ENCODE data around the gene MBNL1.

The MBNL1 gene

DNA sequence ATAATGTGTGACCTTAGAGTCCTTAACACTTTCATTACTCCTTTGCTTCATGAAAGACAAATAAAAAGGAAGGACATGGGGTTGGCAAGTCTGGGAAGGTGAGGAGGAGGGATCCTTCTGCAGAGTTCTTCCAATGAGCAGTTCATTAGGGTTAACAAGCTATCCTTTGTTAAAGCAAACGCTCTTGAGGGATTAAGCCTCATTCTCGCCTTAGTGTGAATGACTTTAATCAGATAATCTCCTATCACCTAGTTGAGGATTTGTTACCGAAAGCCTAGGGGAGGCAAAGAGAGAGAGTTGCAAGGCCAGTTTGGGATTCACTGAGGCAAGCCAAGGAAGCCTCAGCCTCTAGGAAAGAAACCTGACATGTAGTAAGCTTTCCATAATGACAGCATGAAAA, 7.4 kb upstream of the MBNL1 start:
- no peak overlapping the region for H3K4me3 ChIP-seq (ENCODE audit: low read depth in 1 of 2, low read length in 2 of 2)
- H3K27ac ChIP-seq (ENCODE audit: low read depth, low read length), result no peak overlapping the region
- H3K4me1 ChIP-seq (ENCODE audit: control insufficient read depth in 1 of 2, insufficient read depth in 2 of 2, low read length in 2 of 2), result peaks cover 14 to 15% of the 10 kb centered on the region in 2 donors
- H3K9me3 ChIP-seq (ENCODE audit: control insufficient read depth in 1 of 2, low read length in 2 of 2), result no peaks in the 10 kb centered on the region
- no peaks in the 10 kb centered on the region for H3K36me3 ChIP-seq (ENCODE audit: control insufficient read depth in 1 of 2, insufficient read depth in 2 of 2, low read length in 2 of 2)
- no peak overlapping the region for H3K9ac ChIP-seq (ENCODE audit: low read depth in 1 of 2, low read length in 2 of 2)
- no peaks in the 10 kb centered on the region for H3K27me3 ChIP-seq (ENCODE audit: control insufficient read depth in 1 of 2, insufficient read depth in 2 of 2, low read length in 2 of 2)

DNA sequence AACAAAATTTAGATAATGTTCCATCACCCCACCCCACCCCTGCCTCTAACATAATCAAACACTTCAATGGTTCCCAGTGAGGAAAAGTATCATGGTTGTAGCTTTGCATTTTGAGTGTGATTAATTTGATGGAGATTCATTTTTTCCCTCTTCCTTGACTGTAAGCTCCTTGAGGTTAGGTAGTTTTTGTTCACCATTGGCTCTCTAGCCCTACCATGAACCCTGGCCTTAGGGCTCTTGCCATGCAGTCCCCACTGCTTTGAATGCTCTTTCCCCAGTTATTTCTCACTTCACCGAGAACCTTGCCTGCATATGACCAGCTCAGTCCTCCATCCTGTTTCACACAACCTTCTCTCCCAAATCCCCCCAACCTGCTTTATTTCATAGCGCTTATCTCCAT, 5.0 kb upstream of the MBNL1 start:
- no peak overlapping the region for H3K9ac ChIP-seq (ENCODE audit: low read depth in 1 of 2, low read length in 2 of 2)
- H3K36me3 ChIP-seq (ENCODE audit: control insufficient read depth in 1 of 2, insufficient read depth in 2 of 2, low read length in 2 of 2), result no peaks in the 10 kb centered on the region
- H3K9me3 ChIP-seq (ENCODE audit: control insufficient read depth in 1 of 2, low read length in 2 of 2), result no peaks in the 10 kb centered on the region
- peaks cover 25 to 27% of the 10 kb centered on the region in 2 donors for H3K4me1 ChIP-seq (ENCODE audit: control insufficient read depth in 1 of 2, insufficient read depth in 2 of 2, low read length in 2 of 2)
- H3K27ac ChIP-seq (ENCODE audit: low read depth, low read length), result no peak overlapping the region
- no peaks in the 10 kb centered on the region for H3K27me3 ChIP-seq (ENCODE audit: control insufficient read depth in 1 of 2, insufficient read depth in 2 of 2, low read length in 2 of 2)
- no peak overlapping the region for H3K4me3 ChIP-seq (ENCODE audit: low read depth in 1 of 2, low read length in 2 of 2)

GRCh38 chr3:152264378-152264777, 4.4 kb upstream of the MBNL1 start:
- Histone ChIP-seq H3K27me3 (ENCODE audit: control insufficient read depth in 1 of 2, insufficient read depth in 2 of 2, low read length in 2 of 2) (no peaks in the 10 kb centered on the region), H3K36me3 (ENCODE audit: control insufficient read depth in 1 of 2, insufficient read depth in 2 of 2, low read length in 2 of 2) (no peaks in the 10 kb centered on the region), H3K9me3 (ENCODE audit: control insufficient read depth in 1 of 2, low read length in 2 of 2) (no peaks in the 10 kb centered on the region), H3K9ac (ENCODE audit: low read depth in 1 of 2, low read length in 2 of 2) (no peak overlapping the region), H3K27ac (ENCODE audit: low read depth, low read length) (no peak overlapping the region), H3K4me1 (ENCODE audit: control insufficient read depth in 1 of 2, insufficient read depth in 2 of 2, low read length in 2 of 2) (peaks cover 20 to 23% of the 10 kb centered on the region in 2 donors), H3K4me3 (ENCODE audit: low read depth in 1 of 2, low read length in 2 of 2) (no peak overlapping the region)

GRCh38 chr3:152266221-152266995, 2.3 kb upstream of the MBNL1 start:
- Histone ChIP-seq H3K9ac (ENCODE audit: low read depth in 1 of 2, low read length in 2 of 2) (peak overlapping the region in 1 of 2 donors; percentile 76), H3K27ac (ENCODE audit: low read depth, low read length) (peak overlapping the region; percentile 51), H3K27me3 (ENCODE audit: control insufficient read depth in 1 of 2, insufficient read depth in 2 of 2, low read length in 2 of 2) (no peaks in the 10 kb centered on the region), H3K9me3 (ENCODE audit: control insufficient read depth in 1 of 2, low read length in 2 of 2) (no peaks in the 10 kb centered on the region), H3K36me3 (ENCODE audit: control insufficient read depth in 1 of 2, insufficient read depth in 2 of 2, low read length in 2 of 2) (no peaks in the 10 kb centered on the region), H3K4me1 (ENCODE audit: control insufficient read depth in 1 of 2, insufficient read depth in 2 of 2, low read length in 2 of 2) (peaks cover 20 to 25% of the 10 kb centered on the region in 2 donors), H3K4me3 (ENCODE audit: low read depth in 1 of 2, low read length in 2 of 2) (peak overlapping the region; percentile 16 to 83)

DNA sequence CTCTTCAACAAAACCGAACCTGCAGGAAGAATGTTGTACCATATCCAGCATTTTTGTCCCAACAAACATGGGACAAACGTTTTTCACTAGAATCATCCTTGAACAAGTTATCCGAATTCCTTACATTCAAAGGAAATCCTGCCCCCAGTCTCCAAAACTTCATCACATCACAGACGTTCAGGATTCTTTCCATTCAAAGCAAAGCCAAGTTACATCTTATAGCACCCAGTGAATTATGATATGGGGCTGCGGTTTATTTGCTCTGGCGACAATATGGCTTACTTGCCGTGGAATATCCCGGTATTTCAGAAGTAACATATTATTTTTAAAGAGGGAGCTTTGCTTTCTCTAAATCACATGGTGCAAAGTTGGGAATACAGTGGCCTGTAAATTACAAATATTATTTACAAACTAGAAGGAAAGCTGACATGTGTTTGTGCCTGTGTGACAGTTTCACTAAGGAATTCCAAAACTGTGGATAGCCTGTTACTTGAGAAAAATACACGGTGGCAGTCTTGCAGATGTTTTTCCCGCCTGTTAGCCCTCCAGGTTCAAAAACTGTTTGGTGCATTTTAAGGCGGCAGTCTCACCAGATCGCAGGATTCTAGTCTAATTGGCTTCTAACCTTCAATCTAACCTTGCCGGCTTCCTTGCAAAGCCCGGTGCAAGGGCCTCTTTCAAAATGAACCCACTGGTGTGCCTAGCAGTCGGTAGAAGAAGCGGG, 736 bp upstream of the MBNL1 start:
- peak overlapping the region; percentile 83 for H3K4me3 ChIP-seq (ENCODE audit: low read depth in 1 of 2, low read length in 2 of 2)
- no peaks in the 10 kb centered on the region for H3K9me3 ChIP-seq (ENCODE audit: control insufficient read depth in 1 of 2, low read length in 2 of 2)
- H3K27ac ChIP-seq (ENCODE audit: low read depth, low read length), result peak overlapping the region; percentile 98
- peak overlapping the region; percentile 74 to 76 for H3K9ac ChIP-seq (ENCODE audit: low read depth in 1 of 2, low read length in 2 of 2)
- no peaks in the 10 kb centered on the region for H3K27me3 ChIP-seq (ENCODE audit: control insufficient read depth in 1 of 2, insufficient read depth in 2 of 2, low read length in 2 of 2)
- H3K4me1 ChIP-seq (ENCODE audit: control insufficient read depth in 1 of 2, insufficient read depth in 2 of 2, low read length in 2 of 2), result peaks cover 26 to 32% of the 10 kb centered on the region in 2 donors
- no peaks in the 10 kb centered on the region for H3K36me3 ChIP-seq (ENCODE audit: control insufficient read depth in 1 of 2, insufficient read depth in 2 of 2, low read length in 2 of 2)

- Histone ChIP-seq H3K27ac (ENCODE audit: low read depth, low read length) (peak overlapping the region; percentile 98), H3K9ac (ENCODE audit: low read depth in 1 of 2, low read length in 2 of 2) (peak overlapping the region; percentile 76 to 91), H3K27me3 (ENCODE audit: control insufficient read depth in 1 of 2, insufficient read depth in 2 of 2, low read length in 2 of 2) (no peaks in the 10 kb centered on the region), H3K36me3 (ENCODE audit: control insufficient read depth in 1 of 2, insufficient read depth in 2 of 2, low read length in 2 of 2) (no peaks in the 10 kb centered on the region), H3K9me3 (ENCODE audit: control insufficient read depth in 1 of 2, low read length in 2 of 2) (no peaks in the 10 kb centered on the region), H3K4me3 (ENCODE audit: low read depth in 1 of 2, low read length in 2 of 2) (peak overlapping the region; percentile 83), H3K4me1 (ENCODE audit: control insufficient read depth in 1 of 2, insufficient read depth in 2 of 2, low read length in 2 of 2) (peaks cover 29 to 32% of the 10 kb centered on the region in 2 donors)
Observed at GRCh38 chr3:152269056-152269830, 514 bp downstream of the MBNL1 start.

- no peaks in the 10 kb centered on the region for H3K27me3 ChIP-seq (ENCODE audit: control insufficient read depth in 1 of 2, insufficient read depth in 2 of 2, low read length in 2 of 2)
Observed at GRCh38 chr3:152269831-152270734, 1.4 kb downstream of the MBNL1 start.

DNA sequence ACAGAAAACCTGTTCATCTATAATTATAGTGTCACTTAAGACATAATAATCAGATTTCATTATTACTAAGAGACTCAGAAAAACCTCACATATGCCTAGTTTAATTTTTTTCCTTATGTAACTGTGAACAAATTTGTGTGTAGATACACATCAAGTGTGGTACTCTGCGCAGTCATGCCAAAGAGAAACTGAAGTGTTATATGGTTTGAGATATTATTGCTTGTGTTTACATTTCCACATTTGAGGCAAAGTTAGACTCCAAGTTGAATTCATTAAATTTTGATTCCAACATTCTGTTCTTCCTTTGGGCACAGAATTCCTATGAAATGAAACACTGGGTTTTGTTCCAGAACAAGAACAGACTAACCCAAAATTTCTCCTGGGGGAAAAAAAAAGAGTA, 2.2 kb downstream of the MBNL1 start:
- H3K27me3 ChIP-seq (ENCODE audit: control insufficient read depth in 1 of 2, insufficient read depth in 2 of 2, low read length in 2 of 2), result no peaks in the 10 kb centered on the region
- H3K27ac ChIP-seq (ENCODE audit: low read depth, low read length), result no peak overlapping the region
- no peaks in the 10 kb centered on the region for H3K36me3 ChIP-seq (ENCODE audit: control insufficient read depth in 1 of 2, insufficient read depth in 2 of 2, low read length in 2 of 2)
- peaks cover 37 to 38% of the 10 kb centered on the region in 2 donors for H3K4me1 ChIP-seq (ENCODE audit: control insufficient read depth in 1 of 2, insufficient read depth in 2 of 2, low read length in 2 of 2)
- H3K9me3 ChIP-seq (ENCODE audit: control insufficient read depth in 1 of 2, low read length in 2 of 2), result no peaks in the 10 kb centered on the region
- peak overlapping the region; percentile 83 for H3K4me3 ChIP-seq (ENCODE audit: low read depth in 1 of 2, low read length in 2 of 2)
- peak overlapping the region; percentile 76 to 91 for H3K9ac ChIP-seq (ENCODE audit: low read depth in 1 of 2, low read length in 2 of 2)

More at GRCh38 chr3:152269831-152270734, 1.4 kb downstream of the MBNL1 start:
- H3K27ac ChIP-seq (ENCODE audit: low read depth, low read length), result peak overlapping the region; percentile 98
- no peaks in the 10 kb centered on the region for H3K36me3 ChIP-seq (ENCODE audit: control insufficient read depth in 1 of 2, insufficient read depth in 2 of 2, low read length in 2 of 2)
- H3K9me3 ChIP-seq (ENCODE audit: control insufficient read depth in 1 of 2, low read length in 2 of 2), result no peaks in the 10 kb centered on the region
- H3K4me3 ChIP-seq (ENCODE audit: low read depth in 1 of 2, low read length in 2 of 2), result peak overlapping the region; percentile 83
- H3K9ac ChIP-seq (ENCODE audit: low read depth in 1 of 2, low read length in 2 of 2), result peak overlapping the region; percentile 76 to 91
- peaks cover 35 to 36% of the 10 kb centered on the region in 2 donors for H3K4me1 ChIP-seq (ENCODE audit: control insufficient read depth in 1 of 2, insufficient read depth in 2 of 2, low read length in 2 of 2)

DNA sequence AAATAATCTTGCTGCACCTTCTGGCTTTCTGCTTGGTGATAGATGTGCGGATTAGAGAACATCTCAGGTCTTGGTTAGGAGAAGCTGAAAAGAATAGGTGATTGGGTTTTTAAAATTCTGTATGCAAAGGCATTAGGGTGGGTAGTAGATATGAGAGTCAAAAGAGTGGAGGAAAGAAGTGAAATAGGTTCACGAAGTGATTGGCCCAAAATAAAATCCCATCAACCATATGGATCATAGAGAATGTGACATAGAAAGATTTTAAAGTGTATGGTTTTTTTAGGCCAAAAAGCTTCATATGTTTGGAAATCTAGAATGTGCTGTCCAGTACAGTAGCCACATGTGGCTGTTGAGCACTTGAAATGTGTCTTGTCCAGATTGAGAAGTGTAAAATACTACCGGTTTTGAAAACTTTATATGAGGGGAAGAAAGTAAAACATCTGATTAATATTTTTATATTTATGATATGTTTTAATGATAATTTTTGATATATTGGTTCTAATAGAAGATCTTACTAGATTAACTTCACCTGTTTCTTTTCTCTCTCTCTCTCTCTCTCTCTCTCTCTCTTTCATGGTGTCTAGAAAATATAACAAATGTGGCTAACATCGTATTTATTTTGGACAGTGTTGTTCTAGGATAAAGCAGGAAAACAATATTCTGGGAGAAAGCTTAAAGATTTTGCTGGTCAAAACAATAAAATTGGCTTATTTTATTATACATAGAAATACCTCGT, 2.9 kb downstream of the MBNL1 start:
- H3K27ac ChIP-seq (ENCODE audit: low read depth, low read length), result no peak overlapping the region
- H3K9me3 ChIP-seq (ENCODE audit: control insufficient read depth in 1 of 2, low read length in 2 of 2), result no peaks in the 10 kb centered on the region
- peak overlapping the region; percentile 76 to 91 for H3K9ac ChIP-seq (ENCODE audit: low read depth in 1 of 2, low read length in 2 of 2)
- no peaks in the 10 kb centered on the region for H3K36me3 ChIP-seq (ENCODE audit: control insufficient read depth in 1 of 2, insufficient read depth in 2 of 2, low read length in 2 of 2)
- no peaks in the 10 kb centered on the region for H3K27me3 ChIP-seq (ENCODE audit: control insufficient read depth in 1 of 2, insufficient read depth in 2 of 2, low read length in 2 of 2)
- H3K4me1 ChIP-seq (ENCODE audit: control insufficient read depth in 1 of 2, insufficient read depth in 2 of 2, low read length in 2 of 2), result peaks cover 38% of the 10 kb centered on the region in 2 donors
- peak overlapping the region; percentile 83 for H3K4me3 ChIP-seq (ENCODE audit: low read depth in 1 of 2, low read length in 2 of 2)
